GM23338 (cell line): ENCODE data around the gene PPFIA2. TPM values are rescaled to one million over a fixed set of nuclear protein-coding genes. Genes with fewer than 3 reads are reported as not detected.

Experiments used
- ATAC-seq: fragments of 200-7000 bp; cut with Tn5 transposase; 3 replicates; pipeline ENCODE4 v1.9.1; 2020
- DNase-seq: peaks from one replicate; pipeline ENCODE4 v3.0.0-alpha.2; 2015; ENCODE audit warnings: low spot score
- H2AFZ ChIP-seq: fragments of 200-600 bp; sonication (generic); 2 replicates; pipeline ENCODE4 v1.8.0; 2016; ENCODE audit warnings: antibody characterized with exemption, mild to moderate bottlenecking, moderate library complexity
- H3F3A ChIP-seq: fragments of 200-600 bp; sonication (generic); replicated peaks from 2 replicates; pipeline ENCODE4 v1.8.0; 2017; ENCODE audit warnings: antibody characterized with exemption, mixed run types, low read depth
- H3K27ac ChIP-seq: fragments of 200-600 bp; sonication (generic); 2 replicates; pipeline ENCODE4 v1.6.1; 2016; ENCODE audit warnings: low read depth
- H3K27me3 ChIP-seq: fragments of 200-600 bp; sonication (generic); 2 replicates; pipeline ENCODE4 v1.8.0; 2016; ENCODE audit warnings: mild to moderate bottlenecking, mixed run types, moderate library complexity; ENCODE audit not compliant: insufficient read depth
- H3K36me3 ChIP-seq: fragments of 200-600 bp; sonication (generic); 2 replicates; pipeline ENCODE4 v1.8.0; 2016; ENCODE audit warnings: mild to moderate bottlenecking; ENCODE audit not compliant: insufficient read depth
- H3K4me1 ChIP-seq: fragments of 200-600 bp; sonication (generic); 2 replicates; pipeline ENCODE4 v1.8.0; 2016; ENCODE audit warnings: mild to moderate bottlenecking, moderate library complexity; ENCODE audit not compliant: insufficient read depth
- H3K4me2 ChIP-seq: fragments of 200-600 bp; sonication (generic); 2 replicates; pipeline ENCODE4 v1.7.1; 2017; ENCODE audit warnings: mixed run types
- H3K4me3 ChIP-seq: fragments of 200-600 bp; sonication (generic); 2 replicates; pipeline ENCODE4 v1.6.1; 2016; ENCODE audit warnings: mixed run types
- H3K79me2 ChIP-seq: fragments of 200-600 bp; sonication (generic); replicated peaks from 2 replicates; pipeline ENCODE4 v1.8.0; 2017; ENCODE audit warnings: mild to moderate bottlenecking; ENCODE audit not compliant: insufficient read depth
- H3K9me2 ChIP-seq: fragments of 200-600 bp; sonication (generic); 2 replicates; pipeline ENCODE4 v1.8.0; 2017; ENCODE audit not compliant: insufficient read depth
- H4K20me1 ChIP-seq: fragments of 200-600 bp; sonication (generic); replicated peaks from 2 replicates; pipeline ENCODE4 v1.8.0; 2017; ENCODE audit warnings: mild to moderate bottlenecking; ENCODE audit not compliant: insufficient read depth
- H3K27ac Mint-ChIP-seq: 2 replicates; pipeline ENCODE4 v1.8.0; 2020; ENCODE audit warnings: inconsistent platforms, mild to moderate bottlenecking, moderate library complexity, mixed read lengths
- H3K27me3 Mint-ChIP-seq: 3 replicates; pipeline ENCODE4 v1.8.0; 2022; ENCODE audit warnings: low read depth, mild to moderate bottlenecking, moderate library complexity, mixed read lengths, inconsistent platforms; ENCODE audit not compliant: insufficient read depth, poor library complexity
- H3K36me3 Mint-ChIP-seq: 3 replicates; pipeline ENCODE4 v1.8.0; 2021; ENCODE audit warnings: low read depth, mild to moderate bottlenecking, inconsistent platforms, moderate library complexity, mixed read lengths
- H3K4me1 Mint-ChIP-seq: 3 replicates; pipeline ENCODE4 v1.8.0; 2020; ENCODE audit warnings: mild to moderate bottlenecking, inconsistent platforms, mixed read lengths
- H3K4me3 Mint-ChIP-seq: 3 replicates; pipeline ENCODE4 v1.8.0; 2021; ENCODE audit warnings: moderate library complexity, mild to moderate bottlenecking, inconsistent platforms, mixed read lengths
- H3K9me3 Mint-ChIP-seq: 3 replicates; pipeline ENCODE4 v1.8.0; 2020; ENCODE audit warnings: moderate library complexity, mild to moderate bottlenecking, inconsistent platforms, mixed read lengths
- CREB1 ChIP-seq: fragments of 250-450 bp; sonication (Bioruptor Pico); IDR thresholded peaks from 2 replicates; pipeline ENCODE4 v1.5.0; 2020; ENCODE audit warnings: low read depth, mild to moderate bottlenecking, moderate library complexity
- CTCF ChIP-seq, 2 experiments: fragments of 200-600 bp in 1 of 2; sonication (generic) in 1 of 2; conservative IDR thresholded peaks; 2 replicates each; pipeline versions ENCODE4 v1.5.1 to v1.6.1; 2016 to 2017; ENCODE audit warnings: antibody characterized with exemption in 2 of 2, low read depth in 2 of 2, mild to moderate bottlenecking in 2 of 2, moderate library complexity in 1 of 2
- ETS1 ChIP-seq: IDR thresholded peaks from 2 replicates; pipeline ENCODE4 v1.6.1; 2016; ENCODE audit warnings: antibody characterized with exemption
- EZH2 ChIP-seq: fragments of 200-600 bp; sonication (generic); IDR thresholded peaks from one replicate; pipeline ENCODE4 v1.8.0; 2017; ENCODE audit warnings: antibody characterized with exemption, mild to moderate bottlenecking, low read depth; ENCODE audit not compliant: unreplicated experiment
- EZH2phosphoT487 ChIP-seq: fragments of 200-600 bp; sonication (generic); IDR thresholded peaks from one replicate; pipeline ENCODE4 v1.8.1; 2018; ENCODE audit warnings: antibody characterized with exemption; ENCODE audit not compliant: unreplicated experiment
- JUNB ChIP-seq: IDR thresholded peaks from one replicate; pipeline ENCODE4 v1.6.1; 2016; ENCODE audit warnings: antibody characterized with exemption; ENCODE audit not compliant: unreplicated experiment
- NANOG ChIP-seq: IDR thresholded peaks from 2 replicates; pipeline ENCODE4 v1.6.1; 2016; ENCODE audit warnings: antibody characterized with exemption, borderline replicate concordance
- POLR2AphosphoS5 ChIP-seq: IDR thresholded peaks from 2 replicates; pipeline ENCODE4 v1.6.1; 2016; ENCODE audit warnings: antibody characterized with exemption, low read depth
- REST ChIP-seq: IDR thresholded peaks from one replicate; pipeline ENCODE4 v1.6.1; 2018; ENCODE audit warnings: antibody characterized with exemption; ENCODE audit not compliant: unreplicated experiment
- STAT1 ChIP-seq: IDR thresholded peaks from one replicate; pipeline ENCODE4 v1.6.1; 2016; ENCODE audit warnings: antibody characterized with exemption; ENCODE audit not compliant: unreplicated experiment
- ZNF114 ChIP-seq: fragments of 250-450 bp; sonication (Bioruptor Pico); IDR thresholded peaks from 2 replicates; pipeline ENCODE4 v1.5.0; 2020; ENCODE audit warnings: mild to moderate bottlenecking, moderate library complexity
- ZNF331 ChIP-seq: fragments of 250-450 bp; sonication (Bioruptor Pico); IDR thresholded peaks from 2 replicates; pipeline ENCODE4 v1.5.0; 2020; ENCODE audit warnings: low read depth, mild to moderate bottlenecking, moderate library complexity
- ZNF462 ChIP-seq: fragments of 250-450 bp; sonication (Bioruptor Pico); IDR thresholded peaks from 2 replicates; pipeline ENCODE4 v1.5.0; 2020; ENCODE audit warnings: mild to moderate bottlenecking, moderate library complexity
- polyA plus RNA-seq: library from polyadenylated mRNA; unstranded; fragments of >200 nt; fragmentation: Nextera tagmentation; extraction: Ambion mirVana; gene quantifications from 2 replicates; pipeline ENCODE4 v1.2.1, GENCODE V29; 2016
- total RNA-seq: library from RNA; depleted of rRNA; stranded (reverse); fragments of >200 nt; shearing (Covaris generic); gene quantifications from 2 replicates; pipeline ENCODE4 v1.2.3, GENCODE V29; 2014

The PPFIA2 gene
- total and polyA plus RNA-seq, 2 experiments from 2014 or later: 5.4 to 7.2 TPM

GRCh38 chr12:81472934-81473333 lies 286.2 kb downstream of the PPFIA2 start:
- Histone ChIP-seq H3K36me3 (no peaks in the 10 kb centered on the region), H3K4me3 (no peak overlapping the region), H2AFZ (no peak overlapping the region), H4K20me1 (no peaks in the 10 kb centered on the region), H3K9me2 (no peaks in the 10 kb centered on the region), H3K79me2 (no peaks in the 10 kb centered on the region), H3K27me3 (no peaks in the 10 kb centered on the region), H3K4me1 (no peaks in the 10 kb centered on the region), H3K4me2 (no peak overlapping the region), H3F3A (no peaks in the 10 kb centered on the region), H3K27ac (no peak overlapping the region)
- Mint-ChIP-seq H3K27ac (no peak overlapping the region), H3K4me3 (no peak overlapping the region), H3K36me3 (no peaks in the 10 kb centered on the region), H3K9me3 (no peaks in the 10 kb centered on the region), H3K27me3 (no peaks in the 10 kb centered on the region), H3K4me1 (peaks cover 13% of the 10 kb centered on the region; the same call in 2 of the 3 replicates)
- TF ChIP-seq EZH2 (no peak), STAT1 (no peak), ZNF114 (CRISPR knock-in tag) (no peak), ZNF331 (CRISPR knock-in tag) (no peak), JUNB (no peak), REST (no peak), NANOG (no peak), CREB1 (no peak), ZNF462 (CRISPR knock-in tag) (no peak), EZH2phosphoT487 (no peak), CTCF (conservative IDR thresholded peaks at IDR 0.05; ENCODE audit: low read depth in 2 of 2) (no peak), POLR2AphosphoS5 (no peak), ETS1 (no peak)
- no peak for ATAC-seq
- no peak for DNase-seq
